Epithelial cell of proximal tubule (primary cell): ENCODE measurements around the gene MRPL51. TPM values are rescaled to one million over a fixed set of nuclear protein-coding genes. Genes with fewer than 3 reads are reported as not detected.
"Not testable (repeated sequence)": the region's sequence is repeated elsewhere in the genome, so short reads cannot be mapped to it uniquely, and the experiment has no call there.

Experiments
- DNase-seq: peaks from one replicate; pipeline ENCODE4 v3.0.0-alpha.2; 2011; ENCODE audit warnings: low read depth
- H3K4me3 ChIP-seq: 2 replicates; pipeline ENCODE4 v1.5.1; 2011; ENCODE audit warnings: low read depth, mild to moderate bottlenecking, low read length
- CTCF ChIP-seq: conservative IDR thresholded peaks from 2 replicates; pipeline ENCODE4 v1.5.1; 2012; ENCODE audit warnings: low read depth, mild to moderate bottlenecking, low read length
- total RNA-seq: library from RNA; depleted of rRNA; stranded (reverse); fragments of >200 nt; gene quantifications from 2 replicates; pipeline ENCODE4 v1.2.3, GENCODE V29; 2015

The MRPL51 gene
- total RNA-seq, 1 donor from 2014 or later = 156 TPM

GRCh38 chr12:6468283-6468575 is 24.8 kb downstream of the MRPL51 start:
- TF ChIP-seq CTCF = no peak
- no peak overlapping the region for H3K4me3 ChIP-seq
- DNase-seq = no peak

- not testable (repeated sequence) for H3K4me3 ChIP-seq, DNase-seq
These were observed 25.3 kb downstream of the MRPL51 start for GRCh38 chr12:6467571-6468282.

- not testable (repeated sequence) for DNase-seq, H3K4me3 ChIP-seq
These were observed 26.3 kb downstream of the MRPL51 start for GRCh38 chr12:6466751-6467150.

- no peak for DNase-seq
- no peak overlapping the region for H3K4me3 ChIP-seq
- no peak for TF ChIP-seq CTCF
These were observed 26.9 kb downstream of the MRPL51 start for GRCh38 chr12:6466184-6466573.

- peak; percentile 95 for TF ChIP-seq CTCF
- DNase-seq = no peak
- no peak overlapping the region for H3K4me3 ChIP-seq
These were observed 27.4 kb downstream of the MRPL51 start for GRCh38 chr12:6465467-6466183.

GRCh38 chr12:6464531-6464930 is 28.5 kb downstream of the MRPL51 start:
- no peak for TF ChIP-seq CTCF
- DNase-seq = no peak
- H3K4me3 ChIP-seq = no peak overlapping the region

- no peak for DNase-seq
- no peak for TF ChIP-seq CTCF
These were observed 29.2 kb downstream of the MRPL51 start for GRCh38 chr12:6463858-6464257.

GRCh38 chr12:6463216-6463615 is 29.8 kb downstream of the MRPL51 start:
- TF ChIP-seq CTCF = no peak
- no peak for DNase-seq

More at GRCh38 chr12:6463858-6464257, 29.2 kb downstream of the MRPL51 start:
- no peak overlapping the region for H3K4me3 ChIP-seq

More at GRCh38 chr12:6463216-6463615, 29.8 kb downstream of the MRPL51 start:
- H3K4me3 ChIP-seq = no peak overlapping the region
